IMR-90 (cell line): ENCODE data around the gene NDFIP2. TPM values are rescaled to one million over a fixed set of nuclear protein-coding genes. Genes with fewer than 3 reads are reported as not detected.

Source experiments
- ATAC-seq: fragments of 200-7000 bp; cut with Tn5 transposase; 2 replicates; pipeline ENCODE4 v1.9.1; 2020; ENCODE audit warnings: low read depth, mild to moderate bottlenecking, moderate library complexity
- BruUV-seq: library from RNA; stranded (reverse); fragments of 400-500 nt; replicated peaks from 2 replicates; lab custom pipeline; 2021; lab: Mats Ljungman, UMichigan
- CTCF ChIA-PET: fragments of 300-600 bp; formaldehyde crosslinking; extraction: SDS; loops from one replicate; lab custom pipeline; 2021; ENCODE audit warnings: antibody characterized with exemption; lab: Yijun Ruan, JAX
- POLR2A ChIA-PET: fragments of 300-600 bp; sonication (Branson Sonifier 250); formaldehyde crosslinking; loops from one replicate; lab custom pipeline; 2022; ENCODE audit warnings: antibody characterized with exemption; ENCODE audit not compliant: unreplicated experiment; lab: Charles Lee
- DNase-seq: peaks from one replicate; pipeline ENCODE4 v3.0.0; 2013
- H2AFZ ChIP-seq: replicated peaks from 2 replicates; pipeline ENCODE3; 2013; ENCODE audit warnings: low read length, mild to moderate bottlenecking; ENCODE audit not compliant: poor library complexity
- H2AK5ac ChIP-seq: 2 replicates; pipeline ENCODE4 v1.6.1; 2013; ENCODE audit warnings: low read depth, low read length, inconsistent platforms
- H2AK9ac ChIP-seq: replicated peaks from 2 replicates; pipeline ENCODE3; 2013; ENCODE audit warnings: mild to moderate bottlenecking, low read depth, low read length, moderate library complexity; ENCODE audit not compliant: poor library complexity
- H2BK120ac ChIP-seq: 2 replicates; pipeline ENCODE4 v1.6.1; 2013; ENCODE audit warnings: low read depth, low read length, inconsistent platforms
- H2BK15ac ChIP-seq: 3 replicates; pipeline ENCODE4 v1.6.1; 2013; ENCODE audit warnings: low read depth, low read length, inconsistent platforms
- H2BK20ac ChIP-seq: 2 replicates; pipeline ENCODE4 v1.6.1; 2013; ENCODE audit warnings: low read depth, mild to moderate bottlenecking, inconsistent platforms, low read length, moderate library complexity
- H2BK5ac ChIP-seq: 2 replicates; pipeline ENCODE4 v1.6.1; 2013; ENCODE audit warnings: mild to moderate bottlenecking, low read depth, low read length, inconsistent platforms; ENCODE audit not compliant: poor library complexity, severe bottlenecking
- H3K14ac ChIP-seq: replicated peaks from 2 replicates; pipeline ENCODE4 v1.6.1; 2013; ENCODE audit warnings: low read depth, low read length, inconsistent platforms
- H3K18ac ChIP-seq: 2 replicates; pipeline ENCODE4 v1.6.1; 2013; ENCODE audit warnings: low read depth, low read length, control low read depth
- H3K23ac ChIP-seq: 2 replicates; pipeline ENCODE4 v1.6.1; 2013; ENCODE audit warnings: low read depth, low read length, inconsistent platforms
- H3K27ac ChIP-seq: 2 replicates; pipeline ENCODE4 v1.5.1; 2013; ENCODE audit warnings: mild to moderate bottlenecking, control low read depth, low read length; ENCODE audit not compliant: insufficient read depth
- H3K27me3 ChIP-seq: 2 replicates; pipeline ENCODE4 v1.6.1; 2013; ENCODE audit warnings: low read length; ENCODE audit not compliant: control insufficient read depth, insufficient read depth
- H3K36me3 ChIP-seq: 2 replicates; pipeline ENCODE4 v1.6.1; 2013; ENCODE audit warnings: low read length, mixed read lengths; ENCODE audit not compliant: control insufficient read depth, insufficient read depth
- H3K4ac ChIP-seq: 2 replicates; pipeline ENCODE4 v1.6.1; 2013; ENCODE audit warnings: low read depth, low read length, inconsistent platforms
- H3K4me1 ChIP-seq: 2 replicates; pipeline ENCODE4 v1.6.1; 2013; ENCODE audit warnings: low read length, mixed read lengths; ENCODE audit not compliant: control insufficient read depth, insufficient read depth
- H3K4me2 ChIP-seq: 2 replicates; pipeline ENCODE4 v1.6.1; 2013; ENCODE audit warnings: low read depth, mild to moderate bottlenecking, control low read depth, low read length, moderate library complexity
- H3K4me3 ChIP-seq: 2 replicates; pipeline ENCODE4 v1.5.1; 2013; ENCODE audit warnings: low read depth, mild to moderate bottlenecking, control low read depth, low read length, moderate library complexity; ENCODE audit not compliant: insufficient read depth
- H3K56ac ChIP-seq: 2 replicates; pipeline ENCODE4 v1.6.1; 2013; ENCODE audit warnings: low read length, inconsistent platforms; ENCODE audit not compliant: insufficient read depth; ENCODE audit errors: extremely low read depth
- H3K79me1 ChIP-seq, 2 experiments: 2 replicates each; pipeline ENCODE4 v1.6.1; 2013; ENCODE audit warnings: low read length in 2 of 2, inconsistent platforms in 1 of 2, low read depth in 1 of 2
- H3K9ac ChIP-seq: 2 replicates; pipeline ENCODE4 v1.6.1; 2013; ENCODE audit warnings: low read depth, low read length, control low read depth
- H3K9me1 ChIP-seq: 2 replicates; pipeline ENCODE4 v1.6.1; 2013; ENCODE audit warnings: low read length, inconsistent platforms; ENCODE audit not compliant: insufficient read depth
- H3K9me3 ChIP-seq: 2 replicates; pipeline ENCODE4 v1.6.1; 2013; ENCODE audit warnings: low read length; ENCODE audit not compliant: control insufficient read depth, insufficient read depth
- H4K20me1 ChIP-seq: 2 replicates; pipeline ENCODE4 v1.6.1; 2013; ENCODE audit warnings: low read length, inconsistent platforms; ENCODE audit not compliant: insufficient read depth
- H4K5ac ChIP-seq: 2 replicates; pipeline ENCODE4 v1.6.1; 2013; ENCODE audit warnings: mild to moderate bottlenecking, low read depth, low read length, control low read depth
- H4K8ac ChIP-seq, 2 experiments: 2 replicates each; pipeline ENCODE4 v1.6.1; 2013; ENCODE audit warnings: low read depth in 2 of 2, low read length in 2 of 2, control low read depth in 1 of 2, inconsistent platforms in 1 of 2
- H4K91ac ChIP-seq: 2 replicates; pipeline ENCODE4 v1.6.1; 2013; ENCODE audit warnings: low read depth, low read length, inconsistent platforms; ENCODE audit not compliant: insufficient read depth
- BHLHE40 ChIP-seq: fragments of 150-350 bp; IDR thresholded peaks from 2 replicates; pipeline ENCODE4 v1.6.1; 2016; ENCODE audit warnings: mild to moderate bottlenecking, low read depth, low read length
- CEBPB ChIP-seq: IDR thresholded peaks from 2 replicates; pipeline ENCODE4 v1.6.1; 2012; ENCODE audit warnings: low read depth, low read length, improper control_type of control experiment
- CHD1 ChIP-seq: IDR thresholded peaks from 2 replicates; pipeline ENCODE4 v1.6.1; 2012; ENCODE audit warnings: low read depth, low read length, improper control_type of control experiment
- CTCF ChIP-seq: conservative IDR thresholded peaks from 2 replicates; pipeline ENCODE4 v1.5.1; 2012; ENCODE audit warnings: mild to moderate bottlenecking, low read depth, low read length, improper control_type of control experiment
- ELK1 ChIP-seq: fragments of 150-350 bp; IDR thresholded peaks from 2 replicates; pipeline ENCODE4 v1.6.1; 2016; ENCODE audit warnings: low read depth, mild to moderate bottlenecking, low read length, moderate library complexity, borderline replicate concordance
- FOS ChIP-seq: fragments of 150-350 bp; IDR thresholded peaks from 2 replicates; pipeline ENCODE4 v1.6.1; 2016; ENCODE audit warnings: low read depth, low read length
- MAFK ChIP-seq: IDR thresholded peaks from 2 replicates; pipeline ENCODE4 v1.6.1; 2012; ENCODE audit warnings: low read depth, low read length, improper control_type of control experiment
- MAZ ChIP-seq: IDR thresholded peaks from 2 replicates; pipeline ENCODE4 v1.6.1; 2012; ENCODE audit warnings: low read depth, mild to moderate bottlenecking, low read length, improper control_type of control experiment, moderate library complexity, borderline replicate concordance
- MXI1 ChIP-seq: IDR thresholded peaks from 2 replicates; pipeline ENCODE4 v1.6.1; 2012; ENCODE audit warnings: low read depth, mild to moderate bottlenecking, low read length, moderate library complexity, borderline replicate concordance
- NFE2L2 ChIP-seq: fragments of 150-350 bp; IDR thresholded peaks from 2 replicates; pipeline ENCODE4 v1.6.1; 2016; ENCODE audit warnings: low read depth, mild to moderate bottlenecking, low read length
- POLR2A ChIP-seq: IDR thresholded peaks from 2 replicates; pipeline ENCODE4 v1.6.1; 2012; ENCODE audit warnings: mild to moderate bottlenecking, low read depth, low read length
- RAD21 ChIP-seq: IDR thresholded peaks from 2 replicates; pipeline ENCODE4 v1.6.1; 2012; ENCODE audit warnings: low read length, improper control_type of control experiment
- RCOR1 ChIP-seq: IDR thresholded peaks from 2 replicates; pipeline ENCODE4 v1.6.1; 2012; ENCODE audit warnings: mild to moderate bottlenecking, low read length, improper control_type of control experiment; ENCODE audit not compliant: insufficient replicate concordance
- RFX5 ChIP-seq: IDR thresholded peaks from 2 replicates; pipeline ENCODE4 v1.8.0; 2012; ENCODE audit warnings: low read depth, mild to moderate bottlenecking, low read length, moderate library complexity
- SMC3 ChIP-seq: fragments of 150-350 bp; IDR thresholded peaks from 2 replicates; pipeline ENCODE4 v1.6.1; 2016; ENCODE audit warnings: low read depth, mild to moderate bottlenecking, antibody characterized with exemption, low read length, moderate library complexity
- USF2 ChIP-seq: fragments of 150-350 bp; IDR thresholded peaks from 2 replicates; pipeline ENCODE4 v1.6.1; 2017; ENCODE audit warnings: mild to moderate bottlenecking, antibody characterized with exemption, low read length, low read depth
- WGBS, 2 experiments: methylation state at CpG; one replicate each; pipeline versions ENCODE4 v1.1.5 to v1.1.7; 2013; ENCODE audit warnings: missing lambda C conversion rate in 2 of 2; ENCODE audit not compliant: insufficient read length in 1 of 2; ENCODE audit errors: extremely low coverage in 2 of 2; 5-methylcytosine and 5-hydroxymethylcytosine counted together
- dilution Hi-C: fragments of 300-500 bp; cut with HindIII; formaldehyde crosslinking; loops from one replicate; pipeline ENCODE4 v1.14.3; 2018; ENCODE audit warnings: low sequenced_read_pairs; ENCODE audit not compliant: unreplicated experiment
- in situ Hi-C: fragments of 300-500 bp; cut with MboI; formaldehyde crosslinking; loops from 3 replicates; pipeline ENCODE4 v1.14.3; 2019; ENCODE audit warnings: low sequenced_read_pairs, inconsistent platforms, mixed read lengths
- intact Hi-C: fragments of 100-400 bp; cut with micrococcal nuclease; formaldehyde crosslinking; loops from 2 replicates; pipeline ENCODE4 v1.10.0; 2022
- polyA plus RNA-seq, 3 experiments: library from polyadenylated mRNA; depleted of rRNA; stranded (reverse); fragments of >200 nt; gene quantifications; 2 replicates each; pipeline ENCODE4 v1.2.3, GENCODE V29; 2012; ENCODE audit warnings: low replicate concordance in 1 of 3
- total RNA-seq: library from RNA; depleted of rRNA; stranded (reverse); fragments of >200 nt; gene quantifications from 2 replicates; pipeline ENCODE4 v1.2.3, GENCODE V29; 2012

NDFIP2 gene
- total and polyA plus RNA-seq, 2 of the 4 experiments (the other 2 are of a cell fraction): 23.8 to 25.8 TPM

GRCh38 chr13:79585033-79585432 is 104.1 kb downstream of the NDFIP2 start:
- Histone ChIP-seq H3K4me3 (no peak overlapping the region), H2BK120ac (no peak overlapping the region), H2AFZ (no peak overlapping the region), H2BK20ac (no peak overlapping the region), H3K36me3 (no peaks in the 10 kb centered on the region), H3K56ac (no peak overlapping the region), H3K4ac (no peak overlapping the region), H3K27me3 (no peaks in the 10 kb centered on the region), H3K4me1 (no peaks in the 10 kb centered on the region), H3K9me1 (no peaks in the 10 kb centered on the region), H3K4me2 (no peak overlapping the region), H3K9me3 (no peaks in the 10 kb centered on the region), H3K18ac (no peak overlapping the region), H4K91ac (no peak overlapping the region), H2AK5ac (no peak overlapping the region), H3K9ac (no peak overlapping the region), H4K20me1 (no peaks in the 10 kb centered on the region), H2BK15ac (no peak overlapping the region), H3K79me1 (no peaks in the 10 kb centered on the region), H2AK9ac (no peak overlapping the region), H2BK5ac (no peak overlapping the region), H4K5ac (no peak overlapping the region), H4K8ac (no peak overlapping the region), H3K14ac (no peak overlapping the region), H3K27ac (no peak overlapping the region), H3K23ac (no peak overlapping the region)
- ChIA-PET POLR2A (no interaction called here), CTCF (no interaction called here)
- DNase-seq (no peak), ATAC-seq (no peak)
- intact Hi-C loops: no loop called here
- dilution Hi-C loops: no loop called here
- in situ Hi-C loops: no loop called here
- WGBS, 2 experiments: no CpG with 5 or more reads among the region's 1 CpG
- TF ChIP-seq CTCF (no peak), CHD1 (no peak), FOS (no peak), BHLHE40 (no peak), POLR2A (no peak), RFX5 (no peak), USF2 (no peak), NFE2L2 (no peak), MXI1 (no peak), RAD21 (no peak), CEBPB (no peak), ELK1 (no peak), MAFK (no peak), SMC3 (no peak), RCOR1 (no peak), MAZ (no peak)
- BruUV-seq: no TSS peak
